Smooth muscle cell (in vitro differentiated cells): ENCODE data around the gene CCDC39. TPM values are rescaled to one million over a fixed set of nuclear protein-coding genes. Genes with fewer than 3 reads are reported as not detected.

Experiments
- DNase-seq: peaks from one replicate; lab custom pipeline; 2025; ENCODE audit not compliant: unreplicated experiment; lab: John Stamatoyannopoulos, UW
- H2AFZ ChIP-seq: fragments of 200-600 bp; sonication (generic); 2 replicates; pipeline ENCODE4 v1.6.0; 2016; ENCODE audit warnings: antibody characterized with exemption, low read depth, mild to moderate bottlenecking
- H3F3A ChIP-seq: fragments of 200-600 bp; sonication (generic); 2 replicates; pipeline ENCODE4 v1.6.0; 2017; ENCODE audit warnings: antibody characterized with exemption, low read depth
- H3K27ac ChIP-seq: fragments of 200-600 bp; sonication (generic); 2 replicates; pipeline ENCODE4 v1.5.1; 2016; ENCODE audit warnings: low read depth, mild to moderate bottlenecking
- H3K27me3 ChIP-seq: fragments of 200-600 bp; sonication (generic); 2 replicates; pipeline ENCODE4 v1.6.1; 2016; ENCODE audit warnings: low read depth, mild to moderate bottlenecking
- H3K36me3 ChIP-seq: fragments of 200-600 bp; sonication (generic); 2 replicates; pipeline ENCODE4 v1.5.1; 2016; ENCODE audit warnings: low read depth
- H3K4me1 ChIP-seq: fragments of 200-600 bp; sonication (generic); 2 replicates; pipeline ENCODE4 v1.5.1; 2016; ENCODE audit warnings: low read depth
- H3K4me2 ChIP-seq: fragments of 200-600 bp; sonication (generic); 2 replicates; pipeline ENCODE4 v1.6.0; 2016; ENCODE audit warnings: mild to moderate bottlenecking
- H3K4me3 ChIP-seq: fragments of 200-600 bp; sonication (generic); 2 replicates; pipeline ENCODE4 v1.5.1; 2016; ENCODE audit warnings: mild to moderate bottlenecking
- H3K79me2 ChIP-seq: fragments of 200-600 bp; sonication (generic); 2 replicates; pipeline ENCODE4 v1.6.0; 2016; ENCODE audit warnings: low read depth, mild to moderate bottlenecking
- H3K9ac ChIP-seq: fragments of 200-600 bp; sonication (generic); 2 replicates; pipeline ENCODE4 v1.6.0; 2016; ENCODE audit warnings: low read depth
- H3K9me3 ChIP-seq: fragments of 200-600 bp; sonication (generic); replicated peaks from 2 replicates; pipeline ENCODE4 v1.5.1; 2016; ENCODE audit warnings: low read depth
- H4K20me1 ChIP-seq: fragments of 200-600 bp; sonication (generic); 2 replicates; pipeline ENCODE4 v1.6.0; 2016; ENCODE audit warnings: low read depth
- WGBS: methylation state at CpG from one replicate; pipeline ENCODE4 v1.1.7; 2016; ENCODE audit warnings: low lambda C conversion rate; 5-methylcytosine and 5-hydroxymethylcytosine counted together
- polyA plus RNA-seq: library from polyadenylated mRNA; unstranded; fragments of >200 nt; fragmentation: Nextera tagmentation; extraction: Ambion mirVana; gene quantifications from 2 replicates; pipeline ENCODE4 v1.2.1, GENCODE V29; 2016
- total RNA-seq: library from RNA; depleted of rRNA; stranded (reverse); fragments of >200 nt; gene quantifications from 2 replicates; pipeline ENCODE4 v1.2.3, GENCODE V29; 2014
- TF ChIP-seq, protein P1 (sequence below): fragments of 200-600 bp; sonication (generic); IDR thresholded peaks from 2 replicates; pipeline ENCODE4 v1.5.1; 2017; ENCODE audit warnings: borderline replicate concordance, mild to moderate bottlenecking, antibody characterized with exemption; ENCODE audit not compliant: insufficient read depth, poor library complexity, severe bottlenecking

CCDC39 gene
- total and polyA plus RNA-seq, 2 experiments from 2014 or later = not detected

DNA sequence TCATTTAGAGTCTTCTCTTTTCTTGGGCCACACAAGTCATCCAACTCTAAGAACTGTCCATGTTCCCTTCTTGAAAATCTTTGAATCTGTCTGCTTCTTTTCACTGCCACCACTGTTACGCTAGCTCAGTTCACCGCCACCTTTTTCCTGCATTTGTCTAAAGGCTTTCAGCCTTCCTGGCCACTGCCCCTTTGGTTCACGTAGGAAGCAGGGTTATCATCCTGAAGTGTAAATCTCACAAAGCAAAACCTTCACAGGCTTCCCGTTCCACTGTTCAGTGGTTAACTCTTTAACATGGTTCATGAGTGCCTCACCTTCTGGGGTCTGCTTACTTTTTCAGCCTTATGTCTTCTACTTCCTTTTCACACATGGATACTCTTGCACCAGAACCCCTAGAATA is 26.3 kb upstream of the CCDC39 start:
- Histone ChIP-seq H2AFZ (no peak overlapping the region), H3K27me3 (no peaks in the 10 kb centered on the region), H3K27ac (no peak overlapping the region), H3F3A (no peaks in the 10 kb centered on the region), H4K20me1 (no peaks in the 10 kb centered on the region), H3K4me3 (no peak overlapping the region), H3K4me2 (no peak overlapping the region), H3K9ac (no peak overlapping the region), H3K79me2 (no peaks in the 10 kb centered on the region), H3K36me3 (no peaks in the 10 kb centered on the region), H3K9me3 (no peaks in the 10 kb centered on the region), H3K4me1 (no peaks in the 10 kb centered on the region)
- TF ChIP-seq, protein P1, sequence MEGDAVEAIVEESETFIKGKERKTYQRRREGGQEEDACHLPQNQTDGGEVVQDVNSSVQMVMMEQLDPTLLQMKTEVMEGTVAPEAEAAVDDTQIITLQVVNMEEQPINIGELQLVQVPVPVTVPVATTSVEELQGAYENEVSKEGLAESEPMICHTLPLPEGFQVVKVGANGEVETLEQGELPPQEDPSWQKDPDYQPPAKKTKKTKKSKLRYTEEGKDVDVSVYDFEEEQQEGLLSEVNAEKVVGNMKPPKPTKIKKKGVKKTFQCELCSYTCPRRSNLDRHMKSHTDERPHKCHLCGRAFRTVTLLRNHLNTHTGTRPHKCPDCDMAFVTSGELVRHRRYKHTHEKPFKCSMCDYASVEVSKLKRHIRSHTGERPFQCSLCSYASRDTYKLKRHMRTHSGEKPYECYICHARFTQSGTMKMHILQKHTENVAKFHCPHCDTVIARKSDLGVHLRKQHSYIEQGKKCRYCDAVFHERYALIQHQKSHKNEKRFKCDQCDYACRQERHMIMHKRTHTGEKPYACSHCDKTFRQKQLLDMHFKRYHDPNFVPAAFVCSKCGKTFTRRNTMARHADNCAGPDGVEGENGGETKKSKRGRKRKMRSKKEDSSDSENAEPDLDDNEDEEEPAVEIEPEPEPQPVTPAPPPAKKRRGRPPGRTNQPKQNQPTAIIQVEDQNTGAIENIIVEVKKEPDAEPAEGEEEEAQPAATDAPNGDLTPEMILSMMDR = no peak
- 81% methylated on average over 4 of the region's 4 CpGs for WGBS
- DNase-seq = no peak

DNA sequence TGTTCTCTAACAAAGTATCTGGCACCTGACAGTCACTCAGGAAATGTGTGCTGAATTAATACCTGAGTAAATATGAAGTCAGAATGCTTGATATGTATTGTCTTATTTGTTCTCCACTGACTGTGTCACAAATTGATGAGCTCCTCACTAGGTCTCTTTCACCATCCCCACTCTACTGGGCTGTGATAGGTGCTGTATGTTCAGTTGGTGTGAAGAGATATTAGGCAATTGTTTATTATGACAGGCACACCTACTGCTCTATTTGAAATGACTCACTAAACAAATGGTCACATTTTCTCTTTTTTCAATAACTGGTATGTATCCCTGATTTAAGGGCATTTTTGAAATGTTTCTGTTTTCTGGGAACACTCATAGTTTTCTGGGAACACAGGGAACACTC is 25.2 kb upstream of the CCDC39 start:
- Histone ChIP-seq H3K4me3 (no peak overlapping the region), H3K27me3 (no peaks in the 10 kb centered on the region), H3K4me2 (no peak overlapping the region), H2AFZ (no peak overlapping the region), H3F3A (no peaks in the 10 kb centered on the region), H3K9me3 (no peaks in the 10 kb centered on the region), H3K79me2 (no peaks in the 10 kb centered on the region), H3K27ac (no peak overlapping the region), H3K4me1 (no peaks in the 10 kb centered on the region), H3K36me3 (no peaks in the 10 kb centered on the region), H4K20me1 (no peaks in the 10 kb centered on the region), H3K9ac (no peak overlapping the region)
- TF ChIP-seq, protein P1 = no peak
- DNase-seq = no peak

DNA sequence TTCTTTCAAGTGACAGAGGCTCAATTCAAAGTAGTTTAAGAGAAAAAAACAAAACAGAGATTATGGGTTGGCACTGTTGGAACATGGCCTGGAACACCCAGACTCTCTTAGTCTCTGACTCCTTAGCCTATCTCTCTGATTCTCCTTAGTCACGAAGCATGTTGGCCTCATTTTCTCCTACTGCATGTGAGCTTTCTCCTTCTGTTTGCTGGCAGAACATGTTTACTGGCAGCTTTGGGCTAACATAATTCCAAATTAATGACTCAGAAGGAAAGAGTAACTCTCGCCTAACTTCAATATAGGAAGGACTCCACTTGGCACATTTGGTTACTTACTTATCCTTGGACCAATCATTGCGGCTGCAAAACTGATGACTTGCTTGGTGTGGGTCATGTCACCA is 21.7 kb upstream of the CCDC39 start:
- Histone ChIP-seq H4K20me1 (no peaks in the 10 kb centered on the region), H3K36me3 (no peaks in the 10 kb centered on the region), H3K9ac (no peak overlapping the region), H3K27me3 (no peaks in the 10 kb centered on the region), H3K79me2 (no peaks in the 10 kb centered on the region), H2AFZ (no peak overlapping the region), H3K4me3 (no peak overlapping the region), H3F3A (no peaks in the 10 kb centered on the region), H3K4me1 (no peaks in the 10 kb centered on the region), H3K9me3 (no peaks in the 10 kb centered on the region), H3K27ac (no peak overlapping the region), H3K4me2 (no peak overlapping the region)
- TF ChIP-seq, protein P1 = no peak
- WGBS = 77% methylated on average over 3 of the region's 3 CpGs
- no peak for DNase-seq

DNA sequence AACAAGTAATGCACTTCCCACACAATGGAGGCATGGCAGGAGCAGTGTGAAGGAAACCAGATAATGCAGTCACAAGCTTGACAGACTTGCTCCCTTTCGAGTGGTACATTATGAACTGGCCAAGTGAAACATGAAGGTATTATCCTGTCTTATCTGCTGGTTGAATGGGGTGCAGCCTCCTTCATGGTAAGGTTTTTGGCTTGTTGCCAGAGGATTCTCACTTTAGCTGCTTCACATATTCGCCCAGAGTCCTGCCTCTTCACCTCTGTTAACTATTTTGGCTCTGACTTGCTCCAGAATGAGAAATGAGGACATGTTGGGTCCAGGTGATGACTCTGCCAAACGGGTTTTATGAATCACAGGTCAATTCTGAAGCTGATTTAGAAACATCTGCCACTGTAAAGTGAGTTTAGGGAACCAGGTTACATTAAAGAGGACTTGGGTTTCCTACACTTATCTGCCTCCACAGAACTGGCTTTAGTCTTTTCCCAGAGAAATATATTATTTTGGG is 19.5 kb upstream of the CCDC39 start:
- WGBS = 68% methylated on average over 3 of the region's 3 CpGs
- TF ChIP-seq, protein P1 = no peak
- Histone ChIP-seq H3K27me3 (no peaks in the 10 kb centered on the region), H3K4me2 (no peak overlapping the region), H4K20me1 (no peaks in the 10 kb centered on the region), H3K9me3 (no peaks in the 10 kb centered on the region), H3K4me1 (no peaks in the 10 kb centered on the region), H3K4me3 (no peak overlapping the region), H3K9ac (no peak overlapping the region), H2AFZ (no peak overlapping the region), H3K79me2 (no peaks in the 10 kb centered on the region), H3F3A (no peaks in the 10 kb centered on the region), H3K27ac (no peak overlapping the region), H3K36me3 (no peaks in the 10 kb centered on the region)
- DNase-seq = no peak
